HCT116 (cell line): ENCODE data around the gene TAS2R50.

ENCODE experiments used
- CBX3 ChIP-seq: IDR thresholded peaks from 2 replicates; pipeline ENCODE4 v1.6.1; 2012; ENCODE audit warnings: low read depth
- EZH2phosphoT487 ChIP-seq: fragments of 200-600 bp; IDR thresholded peaks from 2 replicates; pipeline ENCODE4 v1.6.1; 2018; ENCODE audit warnings: antibody characterized with exemption, borderline replicate concordance
- POLR2A ChIP-seq: IDR thresholded peaks from 2 replicates; pipeline ENCODE4 v1.7.0; 2011; ENCODE audit warnings: borderline replicate concordance; ENCODE audit not compliant: insufficient read depth, insufficient read length; ENCODE audit errors: extremely low read depth
- POLR2AphosphoS5 ChIP-seq: IDR thresholded peaks from 2 replicates; pipeline ENCODE4 v1.6.1; 2011; ENCODE audit warnings: mild to moderate bottlenecking, low read depth, low read length, moderate library complexity
- TF ChIP-seq, protein P1 (sequence below): IDR thresholded peaks from 2 replicates; pipeline ENCODE4 v1.6.1; 2012; ENCODE audit warnings: low read depth
- TF ChIP-seq, protein P2 (sequence below), 3 experiments: fragments of 200-600 bp in 1 of 3; sonication (generic) in 1 of 3; IDR thresholded peaks in 2 of 3; conservative IDR thresholded peaks in 1 of 3; 2 replicates each; pipeline ENCODE4 v1.5.1; 2012 to 2017; ENCODE audit warnings: low read depth in 2 of 3, low read length in 2 of 3, antibody characterized with exemption in 1 of 3, borderline replicate concordance in 1 of 3, control low read depth in 1 of 3, mild to moderate bottlenecking in 1 of 3, mixed read lengths in 1 of 3, mixed run types in 1 of 3, moderate library complexity in 1 of 3; ENCODE audit not compliant: insufficient read depth in 1 of 3
- TF ChIP-seq, protein P3 (sequence below): IDR thresholded peaks from 2 replicates; pipeline ENCODE4 v1.6.1; 2011; ENCODE audit warnings: mild to moderate bottlenecking, low read length, moderate library complexity; ENCODE audit not compliant: insufficient replicate concordance; ENCODE audit errors: extremely low read depth

DNA sequence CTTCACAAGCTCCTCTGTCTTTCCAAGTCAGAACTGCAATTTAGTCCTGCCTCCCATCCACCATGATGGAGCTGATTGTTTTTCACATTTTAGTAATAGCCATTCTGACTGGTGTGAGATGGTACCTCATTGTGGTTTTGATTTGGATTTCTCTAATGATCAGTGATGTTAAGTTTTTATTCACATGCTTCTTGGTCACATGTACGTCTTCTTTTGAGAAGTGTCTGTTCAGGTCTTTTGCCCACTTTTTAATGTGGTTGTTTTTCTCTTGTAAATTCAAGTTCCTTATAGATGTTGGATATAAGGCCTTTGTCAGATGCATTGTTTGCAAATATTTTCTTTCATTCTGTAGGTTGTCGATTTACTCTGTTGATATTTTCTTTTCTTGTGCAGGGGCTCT, 43.5 kb downstream of the TAS2R50 start:
- TF ChIP-seq EZH2phosphoT487: no peak
- TF ChIP-seq, protein P1, sequence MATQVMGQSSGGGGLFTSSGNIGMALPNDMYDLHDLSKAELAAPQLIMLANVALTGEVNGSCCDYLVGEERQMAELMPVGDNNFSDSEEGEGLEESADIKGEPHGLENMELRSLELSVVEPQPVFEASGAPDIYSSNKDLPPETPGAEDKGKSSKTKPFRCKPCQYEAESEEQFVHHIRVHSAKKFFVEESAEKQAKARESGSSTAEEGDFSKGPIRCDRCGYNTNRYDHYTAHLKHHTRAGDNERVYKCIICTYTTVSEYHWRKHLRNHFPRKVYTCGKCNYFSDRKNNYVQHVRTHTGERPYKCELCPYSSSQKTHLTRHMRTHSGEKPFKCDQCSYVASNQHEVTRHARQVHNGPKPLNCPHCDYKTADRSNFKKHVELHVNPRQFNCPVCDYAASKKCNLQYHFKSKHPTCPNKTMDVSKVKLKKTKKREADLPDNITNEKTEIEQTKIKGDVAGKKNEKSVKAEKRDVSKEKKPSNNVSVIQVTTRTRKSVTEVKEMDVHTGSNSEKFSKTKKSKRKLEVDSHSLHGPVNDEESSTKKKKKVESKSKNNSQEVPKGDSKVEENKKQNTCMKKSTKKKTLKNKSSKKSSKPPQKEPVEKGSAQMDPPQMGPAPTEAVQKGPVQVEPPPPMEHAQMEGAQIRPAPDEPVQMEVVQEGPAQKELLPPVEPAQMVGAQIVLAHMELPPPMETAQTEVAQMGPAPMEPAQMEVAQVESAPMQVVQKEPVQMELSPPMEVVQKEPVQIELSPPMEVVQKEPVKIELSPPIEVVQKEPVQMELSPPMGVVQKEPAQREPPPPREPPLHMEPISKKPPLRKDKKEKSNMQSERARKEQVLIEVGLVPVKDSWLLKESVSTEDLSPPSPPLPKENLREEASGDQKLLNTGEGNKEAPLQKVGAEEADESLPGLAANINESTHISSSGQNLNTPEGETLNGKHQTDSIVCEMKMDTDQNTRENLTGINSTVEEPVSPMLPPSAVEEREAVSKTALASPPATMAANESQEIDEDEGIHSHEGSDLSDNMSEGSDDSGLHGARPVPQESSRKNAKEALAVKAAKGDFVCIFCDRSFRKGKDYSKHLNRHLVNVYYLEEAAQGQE: no peak
- TF ChIP-seq POLR2AphosphoS5: no peak
- TF ChIP-seq, protein P2, sequence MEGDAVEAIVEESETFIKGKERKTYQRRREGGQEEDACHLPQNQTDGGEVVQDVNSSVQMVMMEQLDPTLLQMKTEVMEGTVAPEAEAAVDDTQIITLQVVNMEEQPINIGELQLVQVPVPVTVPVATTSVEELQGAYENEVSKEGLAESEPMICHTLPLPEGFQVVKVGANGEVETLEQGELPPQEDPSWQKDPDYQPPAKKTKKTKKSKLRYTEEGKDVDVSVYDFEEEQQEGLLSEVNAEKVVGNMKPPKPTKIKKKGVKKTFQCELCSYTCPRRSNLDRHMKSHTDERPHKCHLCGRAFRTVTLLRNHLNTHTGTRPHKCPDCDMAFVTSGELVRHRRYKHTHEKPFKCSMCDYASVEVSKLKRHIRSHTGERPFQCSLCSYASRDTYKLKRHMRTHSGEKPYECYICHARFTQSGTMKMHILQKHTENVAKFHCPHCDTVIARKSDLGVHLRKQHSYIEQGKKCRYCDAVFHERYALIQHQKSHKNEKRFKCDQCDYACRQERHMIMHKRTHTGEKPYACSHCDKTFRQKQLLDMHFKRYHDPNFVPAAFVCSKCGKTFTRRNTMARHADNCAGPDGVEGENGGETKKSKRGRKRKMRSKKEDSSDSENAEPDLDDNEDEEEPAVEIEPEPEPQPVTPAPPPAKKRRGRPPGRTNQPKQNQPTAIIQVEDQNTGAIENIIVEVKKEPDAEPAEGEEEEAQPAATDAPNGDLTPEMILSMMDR (IDR thresholded peaks at IDR 0.05 in 2 of 3, conservative IDR thresholded peaks at IDR 0.05 in 1 of 3; ENCODE audit: borderline replicate concordance in 1 of 3, insufficient read depth in 1 of 3, low read depth in 2 of 3, low read length in 2 of 3): no peak
- TF ChIP-seq CBX3: no peak
- TF ChIP-seq, protein P3, sequence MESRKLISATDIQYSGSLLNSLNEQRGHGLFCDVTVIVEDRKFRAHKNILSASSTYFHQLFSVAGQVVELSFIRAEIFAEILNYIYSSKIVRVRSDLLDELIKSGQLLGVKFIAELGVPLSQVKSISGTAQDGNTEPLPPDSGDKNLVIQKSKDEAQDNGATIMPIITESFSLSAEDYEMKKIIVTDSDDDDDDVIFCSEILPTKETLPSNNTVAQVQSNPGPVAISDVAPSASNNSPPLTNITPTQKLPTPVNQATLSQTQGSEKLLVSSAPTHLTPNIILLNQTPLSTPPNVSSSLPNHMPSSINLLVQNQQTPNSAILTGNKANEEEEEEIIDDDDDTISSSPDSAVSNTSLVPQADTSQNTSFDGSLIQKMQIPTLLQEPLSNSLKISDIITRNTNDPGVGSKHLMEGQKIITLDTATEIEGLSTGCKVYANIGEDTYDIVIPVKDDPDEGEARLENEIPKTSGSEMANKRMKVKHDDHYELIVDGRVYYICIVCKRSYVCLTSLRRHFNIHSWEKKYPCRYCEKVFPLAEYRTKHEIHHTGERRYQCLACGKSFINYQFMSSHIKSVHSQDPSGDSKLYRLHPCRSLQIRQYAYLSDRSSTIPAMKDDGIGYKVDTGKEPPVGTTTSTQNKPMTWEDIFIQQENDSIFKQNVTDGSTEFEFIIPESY: no peak
- no peak for TF ChIP-seq POLR2A
